ENCODE data around the gene PSD4. TPM values are rescaled to one million over a fixed set of nuclear protein-coding genes. Genes with fewer than 3 reads are reported as not detected.

The PSD4 gene
- polyA plus RNA-seq, 3 donors: 11.2 to 14.1 (median 12.0) TPM

Other genes with a start within 250 kb of the PSD4 start
- under 1 TPM in 2 of 3 donors, not detected in 1; 0.23 to 0.76 TPM for gene IL36G, start 196.0 kb upstream of the PSD4 start, polyA plus RNA-seq (ENCODE audit: insufficient read length in 3 of 3)
- not detected for gene IL36A, start 168.5 kb upstream of the PSD4 start, polyA plus RNA-seq (ENCODE audit: insufficient read length in 3 of 3)
- not detected for gene IL36B, start 121.1 kb upstream of the PSD4 start, polyA plus RNA-seq (ENCODE audit: insufficient read length in 3 of 3)
- not detected for gene IL36RN, start 114.8 kb upstream of the PSD4 start, polyA plus RNA-seq (ENCODE audit: insufficient read length in 3 of 3)
- not detected for gene IL1F10, start 106.0 kb upstream of the PSD4 start, polyA plus RNA-seq (ENCODE audit: insufficient read length in 3 of 3)
- gene IL1RN, start 46.4 kb upstream of the PSD4 start, polyA plus RNA-seq (ENCODE audit: insufficient read length in 3 of 3): 1 to 10 TPM; 2.7 to 3.0 (median 2.9) TPM
- 100 to 1,000 TPM; 298 to 742 (median 618) TPM for gene PAX8, start 105.0 kb downstream of the PSD4 start, polyA plus RNA-seq (ENCODE audit: insufficient read length in 3 of 3)

All from renal pelvis (tissue), 3 donors.